GM21576 (cell line): ENCODE results near the gene COL12A1.

ENCODE experiments used
- ATAC-seq: cut with Tn5 transposase; IDR thresholded peaks from one replicate; pipeline ENCODE4 v1.9.1; 2021; ENCODE audit warnings: mild to moderate bottlenecking, moderate library complexity; ENCODE audit not compliant: unreplicated experiment

Gene COL12A1

DNA sequence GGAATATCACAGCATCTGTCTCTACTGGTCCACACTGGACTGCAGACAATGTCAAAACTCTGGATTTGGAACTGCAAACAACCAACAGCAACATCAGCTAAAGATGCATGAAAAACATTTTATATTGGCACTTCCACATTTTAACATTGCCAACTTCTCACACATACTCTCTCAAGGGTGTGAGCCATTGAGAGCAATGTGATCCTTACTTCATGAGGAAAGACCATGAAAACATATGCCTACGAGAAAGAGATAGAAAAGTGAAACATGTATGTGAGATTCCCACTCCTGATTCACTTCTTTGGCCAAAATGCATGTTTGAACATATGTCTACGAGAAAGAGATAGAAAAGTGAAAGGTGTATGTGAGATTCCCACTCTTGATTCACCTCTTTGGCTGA, 99.4 kb downstream of the COL12A1 start:
- no peak for ATAC-seq

- no peak for ATAC-seq
These were observed 102.4 kb downstream of the COL12A1 start for GRCh38 chr6:75103431-75103830.

GRCh38 chr6:75102301-75102700, 103.6 kb downstream of the COL12A1 start:
- no peak for ATAC-seq

- no peak for ATAC-seq
These were observed 104.0 kb downstream of the COL12A1 start for GRCh38 chr6:75101896-75102295.

DNA sequence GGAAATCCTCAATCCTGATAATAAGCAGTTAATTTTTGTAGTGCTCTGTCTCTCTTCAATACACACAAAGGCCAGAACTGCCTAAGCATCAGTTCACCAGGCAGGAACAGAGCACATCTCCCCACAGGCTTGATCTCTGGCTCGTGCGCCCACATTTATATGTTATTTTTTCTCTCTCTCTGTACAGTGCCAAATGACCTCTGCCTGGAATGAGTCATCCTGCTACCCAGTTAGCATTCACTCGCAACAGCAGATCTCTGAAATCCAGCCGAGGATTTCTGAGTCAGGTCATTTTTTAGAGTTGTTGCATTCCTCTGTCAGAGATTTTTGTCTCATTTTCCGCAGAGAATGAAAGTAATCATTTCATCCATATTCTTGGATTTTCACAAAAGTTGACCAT, 107.1 kb downstream of the COL12A1 start:
- no peak for ATAC-seq

DNA sequence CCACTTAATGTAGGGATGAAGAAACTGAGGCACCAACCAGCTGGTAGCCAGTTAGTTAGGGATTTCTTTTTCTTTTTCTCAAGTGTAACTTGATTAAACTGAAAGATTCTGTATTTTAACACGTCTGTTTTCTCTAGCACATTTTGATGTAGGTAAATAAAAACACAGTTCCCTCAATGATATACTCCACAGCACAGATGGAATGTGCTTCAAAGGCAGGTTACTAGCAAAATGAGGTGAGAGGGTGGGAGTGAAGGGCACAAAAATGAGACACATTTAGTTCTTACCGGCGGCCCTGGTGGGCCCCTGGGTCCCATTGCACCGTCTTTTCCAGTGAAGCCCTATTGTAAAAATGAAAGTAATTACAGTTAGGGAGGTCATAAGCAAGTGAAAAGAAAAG, 108.9 kb downstream of the COL12A1 start:
- no peak for ATAC-seq

DNA sequence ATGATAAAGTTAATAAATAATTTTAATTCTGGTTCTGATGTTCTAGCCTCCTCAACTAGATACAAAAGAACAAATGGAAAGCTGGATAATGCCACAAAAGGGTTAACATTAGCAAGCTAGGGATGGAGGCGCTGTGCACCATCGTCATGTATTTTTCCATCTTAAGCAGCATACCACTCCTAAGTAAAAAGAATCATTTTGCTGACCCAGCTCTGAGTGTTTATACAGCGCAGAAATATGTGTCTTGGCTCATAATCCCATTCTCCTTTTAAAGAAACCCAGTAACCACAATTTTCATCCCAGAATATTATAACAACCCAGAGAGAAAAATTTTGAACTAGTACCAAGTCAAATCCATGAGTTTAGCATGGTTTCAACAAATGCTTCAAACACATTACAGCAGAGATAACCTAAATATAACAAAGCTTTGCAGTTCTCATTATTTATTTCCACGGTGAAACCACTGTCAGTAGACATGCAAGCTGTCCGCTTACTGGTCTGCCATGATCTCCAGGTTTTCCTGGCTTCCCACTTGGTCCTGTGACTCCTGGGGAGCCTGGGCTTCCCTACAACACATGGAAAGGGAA, 111.1 kb downstream of the COL12A1 start:
- no peak for ATAC-seq

- no peak for ATAC-seq
These were observed 114.2 kb downstream of the COL12A1 start for GRCh38 chr6:75091467-75092190.

DNA sequence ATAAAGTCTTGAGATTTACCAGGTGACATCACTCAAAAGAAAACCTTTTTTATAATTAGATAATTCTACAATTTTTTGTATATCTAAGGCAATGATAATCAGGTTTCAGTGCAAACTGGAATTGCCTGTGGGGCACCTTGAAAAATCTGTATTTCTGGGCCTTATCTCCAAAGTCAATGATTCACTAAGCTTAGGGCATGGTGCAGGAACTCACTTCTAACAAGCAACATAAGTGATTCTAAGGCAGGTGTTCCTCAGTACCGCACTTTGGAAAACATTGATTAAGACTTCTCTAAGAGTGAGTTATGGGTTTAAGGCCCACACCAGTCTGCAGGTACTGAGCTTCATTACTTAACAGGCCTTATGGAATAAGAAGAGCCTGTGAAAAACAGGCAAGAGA, 115.3 kb downstream of the COL12A1 start:
- no peak for ATAC-seq

DNA sequence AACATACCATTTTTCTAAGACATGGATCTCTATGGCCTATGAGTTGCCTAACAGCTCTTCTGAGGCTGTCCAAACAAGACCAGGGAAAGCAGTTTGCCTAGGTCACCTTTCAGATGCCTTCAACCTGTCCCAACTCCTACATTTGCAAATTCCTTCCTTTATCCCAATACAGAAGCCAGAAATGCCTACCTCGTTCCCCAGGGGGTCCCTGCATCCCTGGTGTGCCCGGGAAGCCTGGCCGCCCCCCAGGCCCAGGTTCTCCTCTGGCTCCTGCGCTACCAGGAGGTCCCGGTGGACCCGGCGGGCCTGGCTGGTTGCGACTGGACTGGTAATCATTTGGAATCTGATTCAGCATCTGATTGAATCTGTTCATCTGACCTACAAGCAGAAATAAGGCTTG, 115.9 kb downstream of the COL12A1 start:
- no peak for ATAC-seq

GRCh38 chr6:75089151-75089897, 116.5 kb downstream of the COL12A1 start:
- ATAC-seq, result no peak

DNA sequence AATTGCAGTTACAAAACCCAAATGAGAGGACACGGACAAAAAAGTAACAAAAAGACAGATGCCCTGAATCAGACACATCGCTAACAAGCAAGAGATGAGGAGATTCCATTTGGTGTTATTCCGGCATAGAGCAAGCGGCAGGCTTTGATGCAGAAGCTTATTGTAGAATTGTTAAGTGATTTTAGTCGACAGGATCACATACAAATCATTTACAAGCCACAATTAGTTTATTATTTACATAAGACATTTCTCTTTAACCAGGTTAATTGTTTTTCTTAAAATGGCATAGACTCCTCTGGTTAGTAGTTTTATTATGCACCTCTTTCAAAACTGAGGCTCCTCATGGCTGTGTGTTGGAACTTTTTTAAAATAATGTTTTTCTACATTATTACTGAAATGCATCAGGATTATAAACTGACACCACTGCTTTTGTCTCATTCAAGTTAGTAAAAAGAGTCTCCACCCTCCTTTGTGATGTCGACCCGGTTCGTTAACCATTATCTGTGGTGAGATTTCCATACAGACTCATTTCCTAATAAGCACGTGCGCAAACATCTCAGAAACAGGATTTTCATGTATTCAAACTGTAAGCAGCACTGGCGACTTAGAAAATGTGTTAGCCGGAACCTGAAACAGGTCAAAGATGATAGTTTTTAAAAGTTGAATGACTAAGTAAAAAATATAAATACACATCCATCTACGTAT, 119.8 kb downstream of the COL12A1 start:
- no peak for ATAC-seq

GRCh38 chr6:75084872-75085381, 120.9 kb downstream of the COL12A1 start:
- ATAC-seq, result no peak

DNA sequence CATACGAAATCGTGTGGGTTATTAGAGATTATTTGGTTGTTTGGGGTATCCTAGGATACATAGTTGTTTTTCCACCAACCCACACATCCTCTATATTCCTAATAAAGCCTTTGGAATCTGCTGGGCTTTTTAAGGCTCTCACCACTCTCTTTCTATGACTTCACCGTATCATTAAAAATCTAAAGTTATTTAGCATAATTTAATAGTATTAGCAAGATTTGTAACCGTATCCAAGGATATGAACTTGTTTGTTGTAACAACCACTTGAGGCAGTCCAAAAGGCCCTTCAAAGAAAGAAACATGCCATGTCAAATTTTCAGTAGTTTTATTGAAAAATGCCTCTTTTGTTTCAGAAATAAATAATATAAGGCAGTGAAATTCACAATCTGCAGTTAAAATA, 121.8 kb downstream of the COL12A1 start:
- ATAC-seq, result no peak

- no peak for ATAC-seq
These were observed 123.9 kb downstream of the COL12A1 start for GRCh38 chr6:75081921-75082320.

- ATAC-seq, result no peak
These were observed 124.8 kb downstream of the COL12A1 start for GRCh38 chr6:75081047-75081446.

GRCh38 chr6:75079589-75079988, 126.3 kb downstream of the COL12A1 start:
- no peak for ATAC-seq

- ATAC-seq, result no peak
These were observed 128.2 kb downstream of the COL12A1 start for GRCh38 chr6:75077701-75078100.

GRCh38 chr6:75076009-75076408, 129.8 kb downstream of the COL12A1 start:
- no peak for ATAC-seq

- no peak for ATAC-seq
These were observed 135.6 kb downstream of the COL12A1 start for GRCh38 chr6:75070244-75070643.

- no peak for ATAC-seq
These were observed 140.3 kb downstream of the COL12A1 start for GRCh38 chr6:75065523-75065922.
